Measurements from ENCODE around the gene CABLES1.

Gene CABLES1

GRCh38 chr18:23171581-23172156, 36.4 kb downstream of the CABLES1 start:
- DNase-seq: no peak

GRCh38 chr18:23172591-23173380, 37.5 kb downstream of the CABLES1 start:
- no peak for DNase-seq

GRCh38 chr18:23173912-23174311, 38.6 kb downstream of the CABLES1 start:
- no peak for DNase-seq

- no peak for DNase-seq
Measured at GRCh38 chr18:23176701-23177432, 41.6 kb downstream of the CABLES1 start.

- DNase-seq: no peak
Measured at GRCh38 chr18:23177433-23178072, 42.3 kb downstream of the CABLES1 start.

- DNase-seq: no peak
Measured at GRCh38 chr18:23178201-23178600, 42.9 kb downstream of the CABLES1 start.

- no peak for DNase-seq
Measured at GRCh38 chr18:23178661-23179081, 43.4 kb downstream of the CABLES1 start.

- DNase-seq: no peak
Measured at GRCh38 chr18:23179416-23179815, 44.1 kb downstream of the CABLES1 start.

- DNase-seq: no peak
Measured at GRCh38 chr18:23181547-23181946, 46.3 kb downstream of the CABLES1 start.

- DNase-seq: no peak
Measured at GRCh38 chr18:23182606-23183005, 47.3 kb downstream of the CABLES1 start.

GRCh38 chr18:23183411-23184150, 48.3 kb downstream of the CABLES1 start:
- DNase-seq: no peak

- DNase-seq: no peak
Measured at GRCh38 chr18:23186781-23187180, 51.5 kb downstream of the CABLES1 start.

GRCh38 chr18:23188068-23188760, 52.9 kb downstream of the CABLES1 start:
- DNase-seq: no peak

GRCh38 chr18:23189099-23189498, 53.8 kb downstream of the CABLES1 start:
- no peak for DNase-seq

GRCh38 chr18:23189768-23190661, 54.7 kb downstream of the CABLES1 start:
- no peak for DNase-seq

- no peak for DNase-seq
Measured at GRCh38 chr18:23191232-23191631, 55.9 kb downstream of the CABLES1 start.

GRCh38 chr18:23193742-23194141, 58.5 kb downstream of the CABLES1 start:
- DNase-seq: no peak

- DNase-seq: no peak
Measured at GRCh38 chr18:23194155-23194996, 59.1 kb downstream of the CABLES1 start.

GRCh38 chr18:23194997-23195957, 60.0 kb downstream of the CABLES1 start:
- DNase-seq: peak; percentile 75

All from NCI-H524 treated with DMSO at 0.1 percent for 48 hours (cell line).